NCI-H526 (cell line): Measurements from ENCODE around the gene TPPP2.

Source experiments
- DNase-seq, 2 experiments: peaks; one replicate each; lab custom pipeline; 2025; lab: John Stamatoyannopoulos, UW

TPPP2 gene

DNA sequence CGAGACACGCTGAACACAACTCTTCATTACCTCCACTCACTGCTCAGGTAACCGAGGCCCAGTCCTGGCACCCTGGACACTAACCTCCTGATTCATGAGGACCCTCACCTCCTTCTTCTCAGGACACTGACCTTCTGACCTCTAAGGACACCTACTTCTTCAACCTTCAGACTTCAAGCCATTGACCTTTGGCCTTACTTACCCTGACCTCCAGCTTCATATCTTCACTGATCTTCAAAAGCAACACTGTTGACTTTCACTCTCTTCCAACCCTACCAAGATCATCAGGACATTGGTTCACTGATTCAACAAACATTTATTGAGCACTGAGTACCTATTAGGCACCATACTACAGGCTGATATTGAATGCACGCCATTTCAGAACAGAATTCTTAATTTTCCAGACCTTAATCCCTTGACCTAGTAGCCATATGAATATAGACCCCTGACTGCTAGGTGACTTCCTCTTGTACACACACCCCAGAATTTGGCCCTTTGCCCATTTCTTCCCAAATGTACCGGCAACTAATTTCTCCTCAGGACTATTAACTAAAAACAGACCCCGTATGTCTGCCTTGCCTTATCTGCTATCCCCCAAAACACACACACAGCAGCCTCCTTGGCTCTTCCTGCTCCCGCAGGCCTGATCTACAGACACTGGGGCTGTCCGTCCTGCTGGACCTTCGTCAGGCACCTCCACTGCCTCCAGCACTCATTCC, 45.9 kb downstream of the TPPP2 start:
- no peak for DNase-seq

DNA sequence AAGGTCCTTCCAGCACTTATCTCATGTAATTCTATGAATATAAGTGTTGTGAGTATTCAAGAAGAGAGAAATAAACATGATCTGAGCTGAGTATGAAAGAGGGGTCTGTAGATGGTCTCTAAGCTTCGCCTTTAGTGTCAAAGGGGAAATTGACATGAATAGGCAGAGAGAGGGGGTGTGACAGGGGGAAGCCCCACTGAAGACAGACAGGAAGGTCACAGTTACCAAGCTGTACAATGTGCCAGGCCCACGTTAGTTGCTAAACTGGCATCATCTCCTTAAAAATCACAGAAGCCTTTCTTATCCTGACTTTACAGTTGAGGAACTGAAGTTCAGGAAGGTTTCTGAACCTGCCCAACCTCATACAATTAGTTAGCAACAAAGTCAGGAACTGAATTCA, 47.7 kb downstream of the TPPP2 start:
- DNase-seq = no peak

DNA sequence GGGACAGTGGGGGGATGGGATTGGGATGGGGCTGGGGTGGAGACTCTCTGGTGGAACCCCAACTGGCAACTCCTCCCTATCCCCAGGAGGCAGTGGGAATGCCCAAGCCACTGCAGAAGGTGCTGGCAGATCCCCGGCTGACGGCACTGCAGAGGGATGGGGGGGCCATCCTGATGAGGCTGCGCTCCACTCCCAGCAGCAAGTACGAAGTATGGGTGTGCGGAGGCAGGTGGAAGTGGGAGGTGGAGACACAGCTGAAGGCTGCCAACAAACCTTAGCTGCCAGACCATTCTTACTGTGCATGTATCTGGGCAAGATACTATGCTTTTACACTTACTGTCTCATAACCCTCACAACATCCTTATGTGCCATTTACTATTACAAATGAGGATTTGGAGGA, 48.3 kb downstream of the TPPP2 start:
- no peak for DNase-seq

DNA sequence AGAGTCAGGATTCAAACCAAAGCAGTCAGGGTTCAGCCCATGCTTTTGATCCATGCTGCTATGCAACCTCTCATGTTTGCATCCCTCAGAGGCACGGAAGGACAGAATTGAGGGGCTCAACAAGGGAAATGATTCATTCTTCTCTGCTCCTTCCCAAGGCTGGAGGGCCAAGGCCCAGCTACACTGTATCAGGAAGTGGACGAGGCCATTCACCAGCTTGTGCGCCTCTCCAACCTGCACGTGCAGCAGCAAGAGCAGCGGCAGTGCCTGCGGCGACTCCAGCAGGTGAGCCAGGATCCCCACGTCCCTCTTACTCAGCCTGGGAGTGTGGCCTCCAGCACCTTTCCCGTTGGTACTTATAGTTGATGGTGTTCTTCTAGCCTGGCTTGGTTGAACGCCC, 48.7 kb downstream of the TPPP2 start:
- no peak for DNase-seq

DNA sequence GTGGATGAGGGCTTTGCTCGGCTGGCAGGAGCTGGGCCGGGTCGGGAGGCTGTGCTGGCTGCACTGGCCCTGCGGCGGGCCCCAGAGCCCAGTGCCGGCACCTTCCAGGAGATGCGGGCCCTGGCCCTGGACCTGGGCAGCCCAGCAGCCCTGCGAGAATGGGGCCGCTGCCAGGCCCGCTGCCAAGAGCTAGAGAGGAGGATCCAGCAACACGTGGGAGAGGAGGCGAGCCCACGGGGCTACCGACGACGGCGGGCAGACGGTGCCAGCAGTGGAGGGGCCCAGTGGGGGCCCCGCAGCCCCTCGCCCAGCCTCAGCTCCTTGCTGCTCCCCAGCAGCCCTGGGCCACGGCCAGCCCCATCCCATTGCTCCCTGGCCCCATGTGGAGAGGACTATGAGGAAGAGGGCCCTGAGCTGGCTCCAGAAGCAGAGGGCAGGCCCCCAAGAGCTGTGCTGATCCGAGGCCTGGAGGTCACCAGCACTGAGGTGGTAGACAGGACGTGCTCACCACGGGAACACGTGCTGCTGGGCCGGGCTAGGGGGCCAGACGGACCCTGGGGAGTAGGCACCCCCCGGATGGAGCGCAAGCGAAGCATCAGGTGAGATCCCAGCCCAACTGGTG, 51.6 kb downstream of the TPPP2 start:
- DNase-seq = no peak
